Spinal cord (tissue), 10 donors: Measurements from ENCODE around the gene AMOTL1. TPM values are rescaled to one million over a fixed set of nuclear protein-coding genes. Genes with fewer than 3 reads are reported as not detected.

Experiments used
- DNase-seq, 6 donors: peaks; one replicate each; pipeline versions ENCODE4 v3.0.0 to v3.0.0-alpha.2; 2013 to 2015; ENCODE audit warnings: low spot score in 6 of 6, low read depth in 4 of 6
- H3K27ac ChIP-seq: one replicate; pipeline ENCODE4 v1.5.1; 2013; ENCODE audit warnings: low read depth, low read length, control low read depth
- H3K27me3 ChIP-seq: one replicate; pipeline ENCODE4 v1.6.1; 2013; ENCODE audit warnings: low read length; ENCODE audit not compliant: control insufficient read depth, insufficient read depth
- H3K36me3 ChIP-seq: one replicate; pipeline ENCODE4 v1.6.1; 2013; ENCODE audit warnings: low read length; ENCODE audit not compliant: control insufficient read depth, insufficient read depth
- H3K4me1 ChIP-seq: one replicate; pipeline ENCODE4 v1.6.1; 2013; ENCODE audit warnings: low read length; ENCODE audit not compliant: control insufficient read depth, insufficient read depth
- H3K4me3 ChIP-seq: one replicate; pipeline ENCODE4 v1.5.1; 2013; ENCODE audit warnings: low read depth, low read length, control low read depth
- H3K9me3 ChIP-seq: one replicate; pipeline ENCODE4 v1.6.1; 2013; ENCODE audit warnings: low read length; ENCODE audit not compliant: control insufficient read depth, insufficient read depth
- WGBS: methylation state at CpG from one replicate; pipeline ENCODE4 v1.1.5; 2013; ENCODE audit warnings: missing lambda C conversion rate; ENCODE audit not compliant: insufficient coverage; 5-methylcytosine and 5-hydroxymethylcytosine counted together
- polyA plus RNA-seq, 2 donors: library from polyadenylated mRNA; unstranded; fragments of 120-200 nt; gene quantifications; one replicate each; pipeline ENCODE4 v1.2.1, GENCODE V29; 2013; ENCODE audit not compliant: insufficient read length in 2 of 2
- total RNA-seq, 2 donors: library from RNA; depleted of rRNA in 1 of 2; stranded (reverse); fragments of 120-200 nt in 1 of 2; fragments of >200 nt in 1 of 2; gene quantifications; one replicate each; pipeline versions ENCODE4 v1.2.3 to v1.2.4, GENCODE V29; 2013 to 2014
- donor health status: healthy.

Gene AMOTL1
- total and polyA plus RNA-seq, 4 donors = 20.2 to 60.6 (median 34.5) TPM

DNA sequence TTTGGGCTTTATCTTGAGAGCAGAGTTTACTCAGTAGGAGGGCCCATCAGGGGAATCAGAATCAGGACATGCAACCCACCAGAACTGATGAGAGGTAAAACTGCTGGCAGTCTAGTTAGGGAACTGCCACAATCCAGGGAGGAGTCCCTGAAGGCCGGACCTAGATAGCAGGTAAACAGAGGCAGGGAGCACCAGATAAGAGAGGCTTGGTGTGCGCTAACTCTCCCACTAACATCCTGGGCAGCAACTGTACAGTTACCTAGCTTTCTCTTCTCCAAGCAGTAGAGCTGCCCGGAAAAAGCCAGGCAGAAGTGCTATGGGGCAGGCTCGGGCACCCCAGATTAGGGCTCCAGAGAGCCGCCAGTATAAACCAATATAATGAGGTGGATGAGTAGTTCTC lies 865 bp upstream of the AMOTL1 start:
- H3K27ac ChIP-seq = peak overlapping the region; percentile 70
- 86% methylated on average over 2 of the region's 5 CpGs for WGBS
- H3K36me3 ChIP-seq = no peaks in the 10 kb centered on the region
- H3K9me3 ChIP-seq = no peaks in the 10 kb centered on the region
- no peaks in the 10 kb centered on the region for H3K27me3 ChIP-seq
- H3K4me3 ChIP-seq = peak overlapping the region; percentile 51
- no peak for DNase-seq
- H3K4me1 ChIP-seq = peaks cover 21% of the 10 kb centered on the region

DNA sequence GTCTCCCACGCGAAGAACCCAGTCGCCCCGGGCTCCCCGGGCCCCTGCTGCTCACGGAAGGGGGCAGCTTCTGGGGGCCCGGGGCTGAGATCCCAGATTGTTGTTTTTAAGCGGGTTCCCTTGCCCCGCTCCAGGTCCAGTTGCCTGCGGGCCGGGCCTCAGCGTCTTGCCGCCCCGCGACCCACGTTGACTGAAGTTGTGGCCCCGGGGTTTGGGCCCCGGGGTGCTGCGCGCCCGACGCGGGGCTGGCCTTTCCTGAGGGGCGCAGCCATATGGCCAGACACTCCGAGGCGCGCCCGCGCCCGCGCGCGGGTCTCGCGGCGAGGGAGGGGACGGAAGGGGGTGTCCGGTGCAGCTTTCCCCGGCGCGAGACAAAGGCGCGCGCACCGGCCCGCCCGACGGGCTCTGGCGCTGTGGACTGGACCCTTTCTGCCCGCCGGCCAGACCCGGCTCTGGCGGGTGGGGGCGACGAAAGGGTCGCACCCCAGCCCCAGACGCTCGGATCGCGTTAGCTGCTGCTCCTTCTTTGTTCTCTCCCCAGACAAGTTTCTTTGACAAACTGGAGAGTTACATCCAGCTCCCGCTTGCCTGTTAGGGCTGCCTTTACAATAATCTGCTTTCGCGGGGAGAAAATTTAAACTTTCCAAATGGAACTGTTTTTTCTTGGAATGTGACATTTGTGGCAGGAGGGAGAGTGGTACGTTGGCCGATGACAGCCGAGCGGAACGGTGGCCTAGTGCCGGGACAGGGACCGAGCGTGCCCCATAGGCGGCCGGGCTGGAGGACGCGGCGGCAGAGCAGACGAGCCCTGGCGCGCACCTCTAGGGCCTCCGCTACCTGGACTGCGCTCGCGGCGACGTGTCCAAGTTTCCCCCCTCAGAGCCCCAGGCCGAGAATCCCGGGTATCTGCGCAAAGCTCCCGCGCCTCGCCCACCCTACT lies 716 bp downstream of the AMOTL1 start:
- peak overlapping the region; percentile 88 for H3K4me3 ChIP-seq
- whole genome bisulfite sequencing = under 1% methylated on average over 91 of the region's 91 CpGs
- H3K9me3 ChIP-seq = no peaks in the 10 kb centered on the region
- H3K27me3 ChIP-seq = no peaks in the 10 kb centered on the region
- peaks cover 21% of the 10 kb centered on the region for H3K4me1 ChIP-seq
- peak overlapping the region; percentile 90 for H3K27ac ChIP-seq
- no peaks in the 10 kb centered on the region for H3K36me3 ChIP-seq
- DNase-seq = peak in 3 of 6 donors; percentile 41 to 84 (median 69)

DNA sequence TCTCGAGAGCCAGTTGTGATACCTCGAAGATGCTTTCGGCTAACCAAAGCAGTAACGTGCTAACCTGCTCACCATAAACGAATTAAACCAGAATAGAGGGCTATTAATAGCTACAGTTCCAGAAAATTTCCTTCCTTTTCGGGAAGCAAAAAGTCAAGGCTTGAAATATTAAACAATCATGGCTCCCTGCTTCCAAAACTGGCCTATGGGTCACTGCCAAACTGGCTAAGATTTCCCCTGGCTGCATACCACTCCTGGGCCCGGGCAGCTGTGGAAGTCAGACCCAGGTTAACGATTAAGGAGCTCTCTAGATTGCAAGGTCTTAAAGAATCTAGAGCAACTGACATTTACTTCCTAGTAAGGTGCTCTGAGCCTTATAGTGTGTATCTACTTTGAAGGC lies 1.7 kb downstream of the AMOTL1 start:
- H3K4me1 ChIP-seq = peaks cover 21% of the 10 kb centered on the region
- 24% methylated on average over 5 of the region's 8 CpGs for WGBS
- peak overlapping the region; percentile 90 for H3K27ac ChIP-seq
- peak overlapping the region; percentile 88 for H3K4me3 ChIP-seq
- no peaks in the 10 kb centered on the region for H3K36me3 ChIP-seq
- DNase-seq = peak in 1 of 6 donors; percentile 43
- H3K27me3 ChIP-seq = no peaks in the 10 kb centered on the region
- H3K9me3 ChIP-seq = no peaks in the 10 kb centered on the region

DNA sequence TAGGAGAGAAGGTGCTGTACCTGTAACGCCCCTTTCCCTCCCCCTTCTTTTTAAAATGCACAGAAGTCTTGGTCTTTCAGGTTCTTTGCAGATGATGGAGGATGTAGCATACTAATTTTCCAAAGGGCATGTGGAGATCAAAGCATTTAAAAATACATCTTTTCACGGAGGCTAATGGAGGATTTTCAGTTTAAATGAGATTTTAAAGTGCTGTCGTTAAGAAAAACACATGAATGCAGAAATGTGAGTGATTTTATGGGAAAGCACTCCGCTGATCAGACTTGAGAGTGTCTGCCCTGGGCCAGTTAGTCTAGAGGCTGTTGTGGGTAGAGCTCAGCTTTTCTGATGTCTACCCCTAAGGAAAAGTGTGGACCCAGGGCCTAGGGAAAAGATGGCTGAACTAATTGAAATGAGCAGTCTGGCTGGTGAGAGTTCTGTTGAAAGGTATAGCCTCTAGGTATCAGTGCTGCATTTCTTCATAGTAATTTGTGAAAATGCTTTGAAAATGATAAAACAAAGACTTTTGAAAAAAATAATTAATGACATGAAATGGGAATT lies 2.5 kb downstream of the AMOTL1 start:
- H3K27me3 ChIP-seq = no peaks in the 10 kb centered on the region
- peak in 1 of 6 donors; percentile 14 for DNase-seq
- H3K27ac ChIP-seq = peak overlapping the region; percentile 90
- peaks cover 21% of the 10 kb centered on the region for H3K4me1 ChIP-seq
- no peaks in the 10 kb centered on the region for H3K9me3 ChIP-seq
- WGBS = 54% methylated on average over 2 of the region's 4 CpGs
- H3K36me3 ChIP-seq = no peaks in the 10 kb centered on the region
- H3K4me3 ChIP-seq = peak overlapping the region; percentile 88

DNA sequence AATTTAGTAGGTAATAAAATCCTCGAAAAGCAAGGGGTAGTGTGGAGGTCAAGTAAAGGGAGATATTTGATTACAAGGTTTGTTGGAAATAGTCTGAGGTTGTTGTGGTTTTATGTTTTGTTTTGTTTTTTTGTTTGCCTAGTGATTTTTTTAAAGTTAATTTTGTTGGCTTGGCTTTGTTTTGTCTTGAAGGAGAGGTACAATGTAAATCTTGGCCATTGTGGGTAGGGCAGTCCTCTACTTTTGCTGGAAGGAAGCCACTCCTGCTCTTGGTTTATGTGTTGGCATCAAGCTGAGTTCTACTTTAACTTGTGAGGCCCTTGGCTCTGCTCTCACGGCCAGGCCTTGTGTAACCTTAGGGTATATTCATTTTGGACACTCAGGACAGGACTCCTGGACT lies 3.2 kb downstream of the AMOTL1 start:
- Histone ChIP-seq H3K4me3 (no peak overlapping the region), H3K4me1 (peaks cover 22% of the 10 kb centered on the region)
- WGBS = 75% methylated on average over 1 of the region's 2 CpGs

DNA sequence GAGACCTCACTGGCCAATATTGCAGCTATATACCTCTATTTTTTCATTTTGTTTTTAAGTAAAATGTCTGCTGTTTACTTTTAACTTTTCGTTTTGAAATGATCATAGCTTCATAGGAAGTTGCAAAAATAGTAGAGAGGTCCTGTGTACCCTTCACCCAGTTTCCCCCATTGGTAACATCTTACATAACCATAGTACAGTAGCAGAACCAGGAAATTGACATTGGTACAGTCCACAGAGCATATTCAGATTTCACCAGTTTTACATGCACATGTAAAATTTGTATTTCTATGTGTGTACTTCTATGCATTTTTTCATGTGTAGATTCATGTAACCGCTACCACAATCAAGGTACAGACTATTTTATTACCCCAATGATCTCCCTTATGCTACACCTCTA lies 3.8 kb downstream of the AMOTL1 start:
- no peak for DNase-seq
- no peak overlapping the region for H3K27ac ChIP-seq
- no peaks in the 10 kb centered on the region for H3K9me3 ChIP-seq
- peaks cover 25% of the 10 kb centered on the region for H3K4me1 ChIP-seq
- H3K27me3 ChIP-seq = no peaks in the 10 kb centered on the region
- no peak overlapping the region for H3K4me3 ChIP-seq
- H3K36me3 ChIP-seq = no peaks in the 10 kb centered on the region
- WGBS = 100% methylated on average over 1 of the region's 2 CpGs

More for the DNA sequence above, 3.2 kb downstream of the AMOTL1 start:
- Histone ChIP-seq H3K27me3 (no peaks in the 10 kb centered on the region), H3K36me3 (no peaks in the 10 kb centered on the region), H3K9me3 (no peaks in the 10 kb centered on the region), H3K27ac (peak overlapping the region; percentile 8)
- no peak for DNase-seq

DNA sequence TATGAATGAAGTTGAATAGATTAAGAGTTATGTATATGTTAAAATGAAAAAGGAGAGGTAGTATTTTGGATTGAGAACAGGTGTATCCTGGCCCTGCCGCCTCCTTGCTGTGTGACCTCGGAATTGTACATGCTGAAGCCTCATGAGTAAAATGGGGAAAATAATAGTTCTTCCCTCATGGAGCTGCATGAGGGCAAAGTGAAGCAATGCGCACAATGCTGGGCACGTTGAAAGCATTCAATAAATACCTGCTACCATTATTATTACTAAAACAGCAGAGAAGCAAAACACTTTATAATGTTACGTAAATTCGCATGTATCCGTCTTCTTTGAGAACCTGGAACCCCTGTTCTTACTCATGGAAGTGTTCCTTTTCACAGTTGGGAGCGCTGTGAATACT lies 5.7 kb downstream of the AMOTL1 start:
- H3K27ac ChIP-seq = no peak overlapping the region
- DNase-seq = no peak
- no peak overlapping the region for H3K4me3 ChIP-seq
- WGBS = 100% methylated on average over 2 of the region's 8 CpGs
- H3K27me3 ChIP-seq = no peaks in the 10 kb centered on the region
- no peaks in the 10 kb centered on the region for H3K36me3 ChIP-seq
- H3K9me3 ChIP-seq = no peaks in the 10 kb centered on the region
- peaks cover 15% of the 10 kb centered on the region for H3K4me1 ChIP-seq

DNA sequence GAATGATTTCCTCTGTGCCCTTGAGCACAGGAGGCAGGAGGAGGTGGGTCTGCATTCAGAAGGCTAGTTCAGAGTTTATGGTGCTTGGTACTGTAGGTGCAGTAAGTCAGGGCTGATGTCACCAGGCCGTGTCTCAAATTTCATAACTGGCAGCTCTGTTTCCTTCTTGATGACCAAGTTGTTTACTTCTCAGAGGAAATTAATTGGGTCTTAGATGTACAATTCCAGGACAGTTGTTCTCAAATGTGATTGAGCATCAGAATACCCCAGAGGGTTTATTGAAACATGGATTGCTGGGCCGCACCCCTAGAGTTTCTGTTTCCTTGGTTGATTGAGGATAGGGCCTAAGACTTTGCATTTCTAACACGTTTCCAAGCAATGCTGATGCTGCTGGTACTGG lies 6.2 kb downstream of the AMOTL1 start:
- Histone ChIP-seq H3K4me1 (peaks cover 11% of the 10 kb centered on the region), H3K4me3 (no peak overlapping the region), H3K27ac (no peak overlapping the region), H3K9me3 (no peaks in the 10 kb centered on the region), H3K27me3 (no peaks in the 10 kb centered on the region), H3K36me3 (no peaks in the 10 kb centered on the region)
- no peak for DNase-seq
- WGBS = 89% methylated on average over 1 of the region's 3 CpGs

DNA sequence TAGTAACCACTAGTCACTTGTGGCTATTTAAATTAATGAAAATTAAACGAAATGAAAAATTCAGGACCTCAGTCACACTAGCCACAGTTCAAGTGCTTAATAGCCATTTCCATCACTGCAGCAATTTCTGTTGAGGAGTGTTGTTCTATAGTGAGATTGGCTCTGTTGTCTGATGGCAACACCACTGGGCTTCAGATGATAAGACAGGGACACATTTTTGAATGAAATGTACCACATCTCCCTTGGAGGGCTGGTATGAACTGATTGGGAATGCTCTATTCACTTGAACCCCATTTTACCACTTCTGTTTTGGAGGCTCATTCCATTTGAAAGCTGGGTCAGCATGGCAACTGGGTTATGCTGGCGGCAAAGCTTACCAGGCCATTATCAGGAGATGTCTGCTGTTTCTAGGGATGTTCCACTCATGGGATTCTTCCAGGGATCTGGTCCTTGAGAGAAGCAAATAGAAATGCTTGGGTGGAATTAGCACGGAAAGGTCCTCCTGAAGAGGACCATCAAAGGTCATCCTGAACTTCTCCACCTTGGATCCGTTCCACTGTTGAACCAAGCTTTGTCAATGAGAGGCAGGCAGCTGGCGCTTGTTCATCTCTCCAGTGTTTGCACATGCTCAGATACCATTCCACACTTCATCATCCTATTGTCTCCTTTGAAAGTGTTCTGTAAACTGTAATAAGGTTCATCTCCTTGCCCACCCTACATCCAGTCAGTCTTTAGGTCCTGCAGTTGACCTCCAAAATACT lies 7.6 kb downstream of the AMOTL1 start:
- Histone ChIP-seq H3K4me3 (no peak overlapping the region), H3K27me3 (no peaks in the 10 kb centered on the region), H3K36me3 (no peaks in the 10 kb centered on the region), H3K9me3 (no peaks in the 10 kb centered on the region), H3K4me1 (peaks cover 4% of the 10 kb centered on the region), H3K27ac (peak overlapping the region; percentile 15)
- DNase-seq = no peak
- WGBS = 96% methylated on average over 4 of the region's 5 CpGs
